HG02981 (cell line): ENCODE results near the gene SLC9A2.

Source experiments
- ATAC-seq: cut with Tn5 transposase; IDR thresholded peaks from one replicate; pipeline ENCODE4 v1.9.1; 2021; ENCODE audit warnings: mild to moderate bottlenecking, moderate library complexity; ENCODE audit not compliant: unreplicated experiment

SLC9A2 gene

GRCh38 chr2:102669401-102669800 is 50.0 kb downstream of the SLC9A2 start:
- ATAC-seq, result no peak

GRCh38 chr2:102672107-102672776 is 52.9 kb downstream of the SLC9A2 start:
- no peak for ATAC-seq

GRCh38 chr2:102674370-102674769 is 55.0 kb downstream of the SLC9A2 start:
- ATAC-seq, result no peak

GRCh38 chr2:102674836-102675235 is 55.5 kb downstream of the SLC9A2 start:
- ATAC-seq, result no peak

- ATAC-seq, result no peak
Observed at GRCh38 chr2:102677244-102678215, 58.2 kb downstream of the SLC9A2 start.

- no peak for ATAC-seq
Observed at GRCh38 chr2:102678442-102678841, 59.1 kb downstream of the SLC9A2 start.

- ATAC-seq, result no peak
Observed at GRCh38 chr2:102686479-102687439, 67.4 kb downstream of the SLC9A2 start.

GRCh38 chr2:102690012-102690411 is 70.7 kb downstream of the SLC9A2 start:
- ATAC-seq, result no peak

- ATAC-seq, result no peak
Observed at GRCh38 chr2:102696463-102696862, 77.1 kb downstream of the SLC9A2 start.

GRCh38 chr2:102698369-102699111 is 79.2 kb downstream of the SLC9A2 start:
- no peak for ATAC-seq

- no peak for ATAC-seq
Observed at GRCh38 chr2:102703305-102703704, 84.0 kb downstream of the SLC9A2 start.

GRCh38 chr2:102703748-102704147 is 84.4 kb downstream of the SLC9A2 start:
- no peak for ATAC-seq

GRCh38 chr2:102704531-102704930 is 85.2 kb downstream of the SLC9A2 start:
- no peak for ATAC-seq

GRCh38 chr2:102707796-102708695 is 88.7 kb downstream of the SLC9A2 start:
- no peak for ATAC-seq

GRCh38 chr2:102708847-102709559 is 89.7 kb downstream of the SLC9A2 start:
- ATAC-seq, result no peak

- ATAC-seq, result no peak
Observed at GRCh38 chr2:102717308-102718018, 98.1 kb downstream of the SLC9A2 start.

GRCh38 chr2:102718387-102719316 is 99.3 kb downstream of the SLC9A2 start:
- no peak for ATAC-seq
